HEK293 (cell line): Measurements from ENCODE around the gene LRP1B.

Experiments used
- CTCF ChIA-PET: fragments of 350-600 bp; formaldehyde crosslinking; extraction: SDS; loops from one replicate; lab custom pipeline; 2021; ENCODE audit warnings: antibody characterized with exemption; lab: Yijun Ruan, JAX
- POLR2A ChIA-PET: fragments of 300-600 bp; formaldehyde crosslinking; extraction: SDS; loops from one replicate; lab custom pipeline; 2020; ENCODE audit warnings: antibody characterized with exemption, inconsistent platforms; lab: Yijun Ruan, JAX
- H3K27ac ChIP-seq: fragments of 200-500 bp; sonication (Bioruptor generic); 2 replicates; pipeline ENCODE4 v1.5.1; 2014; ENCODE audit warnings: low read depth, low read length, control low read depth, inconsistent platforms; ENCODE audit errors: extremely low read depth
- H3K36me3 ChIP-seq, 2 experiments: fragments of 200-500 bp in 1 of 2; sonication (Bioruptor generic) in 1 of 2; 1 replicate in 1 of 2; 2 replicates in 1 of 2; pipeline ENCODE4 v1.5.1; 2014 to 2017; ENCODE audit warnings: inconsistent platforms in 2 of 2, low read length in 2 of 2; ENCODE audit not compliant: control insufficient read depth in 2 of 2, insufficient read depth in 1 of 2
- H3K4me1 ChIP-seq: fragments of 200-500 bp; sonication (Bioruptor generic); 2 replicates; pipeline ENCODE4 v1.5.1; 2014; ENCODE audit warnings: mild to moderate bottlenecking, low read length, inconsistent platforms; ENCODE audit not compliant: control insufficient read depth, insufficient read depth
- H3K4me3 ChIP-seq: 2 replicates; pipeline ENCODE4 v1.5.1; 2011; ENCODE audit warnings: low read depth, mild to moderate bottlenecking, control low read depth, low read length, moderate library complexity
- H3K9me3 ChIP-seq: fragments of 200-500 bp; sonication (Bioruptor generic); 2 replicates; pipeline ENCODE4 v1.5.1; 2014; ENCODE audit warnings: low read depth, low read length, inconsistent platforms; ENCODE audit not compliant: control insufficient read depth, insufficient read depth
- BCL11A ChIP-seq: fragments of 450-650 bp; formaldehyde crosslinking; IDR thresholded peaks from 2 replicates; pipeline ENCODE4 v1.5.1; 2016; ENCODE audit warnings: low read depth, missing biosample characterization, missing genetic modification characterization
- GLIS2 ChIP-seq: fragments of 450-650 bp; formaldehyde crosslinking; IDR thresholded peaks from 2 replicates; pipeline ENCODE4 v1.5.1; 2016; ENCODE audit warnings: missing biosample characterization, missing genetic modification characterization
- KLF16 ChIP-seq: fragments of 450-650 bp; formaldehyde crosslinking; IDR thresholded peaks from 2 replicates; pipeline ENCODE4 v1.5.1; 2017; ENCODE audit warnings: missing biosample characterization, missing genetic modification characterization
- KLF7 ChIP-seq: fragments of 450-650 bp; formaldehyde crosslinking; IDR thresholded peaks from 2 replicates; pipeline ENCODE4 v1.5.1; 2016; ENCODE audit warnings: missing biosample characterization, missing genetic modification characterization, borderline replicate concordance
- KLF9 ChIP-seq: fragments of 450-650 bp; formaldehyde crosslinking; IDR thresholded peaks from 2 replicates; pipeline ENCODE4 v1.5.1; 2016; ENCODE audit warnings: missing biosample characterization, missing genetic modification characterization, low read depth
- PRDM1 ChIP-seq: fragments of 450-650 bp; formaldehyde crosslinking; IDR thresholded peaks from 2 replicates; pipeline ENCODE4; 2016; ENCODE audit warnings: missing biosample characterization, missing genetic modification characterization
- SP3 ChIP-seq: fragments of 450-650 bp; formaldehyde crosslinking; IDR thresholded peaks from 2 replicates; pipeline ENCODE4 v1.5.1; 2016; ENCODE audit warnings: missing biosample characterization, missing genetic modification characterization
- ZEB2 ChIP-seq: fragments of 450-650 bp; formaldehyde crosslinking; IDR thresholded peaks from 2 replicates; pipeline ENCODE4 v1.5.1; 2016; ENCODE audit warnings: missing biosample characterization, missing genetic modification characterization
- ZNF114 ChIP-seq: fragments of 450-650 bp; formaldehyde crosslinking; IDR thresholded peaks from 2 replicates; pipeline ENCODE4 v1.5.0; 2017; ENCODE audit warnings: missing biosample characterization, missing genetic modification characterization
- ZNF175 ChIP-seq: fragments of 450-650 bp; formaldehyde crosslinking; IDR thresholded peaks from 2 replicates; pipeline ENCODE4 v1.5.1; 2016; ENCODE audit warnings: missing biosample characterization, missing genetic modification characterization
- ZNF2 ChIP-seq: fragments of 450-650 bp; formaldehyde crosslinking; IDR thresholded peaks from 2 replicates; pipeline ENCODE4 v1.5.1; 2016; ENCODE audit warnings: missing biosample characterization, missing genetic modification characterization
- ZNF202 ChIP-seq: fragments of 450-650 bp; formaldehyde crosslinking; IDR thresholded peaks from 2 replicates; pipeline ENCODE4 v1.5.1; 2016; ENCODE audit warnings: missing biosample characterization, missing genetic modification characterization, borderline replicate concordance
- ZNF214 ChIP-seq: fragments of 450-650 bp; formaldehyde crosslinking; IDR thresholded peaks from 2 replicates; pipeline ENCODE4 v1.5.1; 2017; ENCODE audit warnings: missing biosample characterization, mild to moderate bottlenecking, missing genetic modification characterization, borderline replicate concordance
- ZNF23 ChIP-seq: fragments of 450-650 bp; formaldehyde crosslinking; IDR thresholded peaks from 2 replicates; pipeline ENCODE4 v1.5.1; 2016; ENCODE audit warnings: missing biosample characterization, missing genetic modification characterization, borderline replicate concordance
- ZNF248 ChIP-seq: fragments of 450-650 bp; formaldehyde crosslinking; IDR thresholded peaks from 2 replicates; pipeline ENCODE4 v1.5.1; 2017; ENCODE audit warnings: missing biosample characterization, missing genetic modification characterization
- ZNF48 ChIP-seq: fragments of 450-650 bp; formaldehyde crosslinking; IDR thresholded peaks from 2 replicates; pipeline ENCODE4 v1.5.1; 2016; ENCODE audit warnings: missing biosample characterization, missing genetic modification characterization
- ZNF513 ChIP-seq: fragments of 450-650 bp; IDR thresholded peaks from 2 replicates; pipeline ENCODE4 v1.5.1; 2018; ENCODE audit warnings: missing biosample characterization, missing genetic modification characterization
- ZNF530 ChIP-seq: fragments of 450-650 bp; formaldehyde crosslinking; IDR thresholded peaks from 2 replicates; pipeline ENCODE4 v1.5.1; 2016; ENCODE audit warnings: low read depth, missing biosample characterization, missing genetic modification characterization
- ZNF555 ChIP-seq: fragments of 450-650 bp; formaldehyde crosslinking; conservative IDR thresholded peaks from 2 replicates; pipeline ENCODE4 v1.5.1; 2017; ENCODE audit warnings: missing biosample characterization, mild to moderate bottlenecking, missing genetic modification characterization, inconsistent platforms
- ZNF623 ChIP-seq: fragments of 450-650 bp; formaldehyde crosslinking; IDR thresholded peaks from 2 replicates; pipeline ENCODE4 v1.5.1; 2016; ENCODE audit warnings: missing biosample characterization, missing genetic modification characterization
- ZNF654 ChIP-seq: fragments of 450-650 bp; formaldehyde crosslinking; IDR thresholded peaks from 2 replicates; pipeline ENCODE4 v1.5.1; 2016; ENCODE audit warnings: low read depth, missing biosample characterization, missing genetic modification characterization
- ZNF677 ChIP-seq: fragments of 450-650 bp; IDR thresholded peaks from 2 replicates; pipeline ENCODE4 v1.5.0; 2018; ENCODE audit warnings: missing biosample characterization, mild to moderate bottlenecking, missing genetic modification characterization, moderate library complexity
- ZNF701 ChIP-seq: fragments of 450-650 bp; formaldehyde crosslinking; IDR thresholded peaks from 2 replicates; pipeline ENCODE4 v1.5.1; 2016; ENCODE audit warnings: missing biosample characterization, missing genetic modification characterization
- ZNF777 ChIP-seq: fragments of 450-650 bp; formaldehyde crosslinking; IDR thresholded peaks from 2 replicates; pipeline ENCODE4 v1.5.1; 2017; ENCODE audit warnings: missing biosample characterization, missing genetic modification characterization, borderline replicate concordance
- ZNF792 ChIP-seq: fragments of 450-650 bp; formaldehyde crosslinking; IDR thresholded peaks from 2 replicates; pipeline ENCODE4 v1.5.1; 2016; ENCODE audit warnings: missing biosample characterization, missing genetic modification characterization
- ZNF830 ChIP-seq: fragments of 450-650 bp; IDR thresholded peaks from 2 replicates; pipeline ENCODE4 v1.5.0; 2018; ENCODE audit warnings: missing biosample characterization, missing genetic modification characterization, low read depth, mild to moderate bottlenecking, moderate library complexity

Gene LRP1B

GRCh38 chr2:141386168-141386567 is 744.6 kb downstream of the LRP1B start (continued):
- TF ChIP-seq ZNF654 (tag by site-specific recombination) (no peak), ZEB2 (tag by site-specific recombination) (no peak)

GRCh38 chr2:141384676-141385075 is 746.1 kb downstream of the LRP1B start:
- TF ChIP-seq ZNF214 (tag by site-specific recombination) = no peak
- TF ChIP-seq ZNF175 (tag by site-specific recombination) = no peak
- TF ChIP-seq ZNF248 (tag by site-specific recombination) = no peak
- Histone ChIP-seq H3K4me3 (no peak overlapping the region), H3K9me3 (no peaks in the 10 kb centered on the region), H3K4me1 (no peaks in the 10 kb centered on the region), H3K27ac (no peak overlapping the region), H3K36me3 (no peaks in the 10 kb centered on the region)
- POLR2A ChIA-PET = no interaction called here
- CTCF ChIA-PET = interaction anchor here (0.6 kb wide), 1 partner anchor 8 kb away, joined by 3 read pairs; no protein-coding TSS in a partner anchor

- Histone ChIP-seq H3K4me1 (no peaks in the 10 kb centered on the region), H3K4me3 (no peak overlapping the region), H3K36me3 (no peaks in the 10 kb centered on the region), H3K27ac (no peak overlapping the region), H3K9me3 (no peaks in the 10 kb centered on the region)
- ChIA-PET POLR2A (no interaction called here), CTCF (no interaction called here)
- TF ChIP-seq ZNF830 (no peak), ZNF530 (tag by site-specific recombination) (no peak), ZNF777 (tag by site-specific recombination) (no peak), ZNF513 (no peak)
- TF ChIP-seq, all 188 proteins: peak for 0
Observed at GRCh38 chr2:141381946-141382345, 748.9 kb downstream of the LRP1B start.

- no peaks in the 10 kb centered on the region for H3K4me1 ChIP-seq
- H3K4me3 ChIP-seq = no peak overlapping the region
- H3K27ac ChIP-seq = no peak overlapping the region
- no peaks in the 10 kb centered on the region for H3K36me3 ChIP-seq
- POLR2A ChIA-PET = no interaction called here
- CTCF ChIA-PET = no interaction called here
- H3K9me3 ChIP-seq = no peaks in the 10 kb centered on the region
- TF ChIP-seq ZNF677 (tag by site-specific recombination) (no peak), ZNF555 (no peak), ZNF792 (tag by site-specific recombination) (no peak), ZNF23 (tag by site-specific recombination) (no peak), ZNF623 (tag by site-specific recombination) (no peak), KLF9 (tag by site-specific recombination) (no peak), SP3 (tag by site-specific recombination) (no peak), KLF16 (tag by site-specific recombination) (no peak), ZNF114 (no peak), KLF7 (tag by site-specific recombination) (no peak), ZNF2 (tag by site-specific recombination) (no peak), PRDM1 (tag by site-specific recombination) (no peak), GLIS2 (tag by site-specific recombination) (no peak), BCL11A (tag by site-specific recombination) (no peak), ZNF202 (no peak), ZNF701 (tag by site-specific recombination) (no peak), ZNF48 (tag by site-specific recombination) (no peak)
Observed at GRCh38 chr2:141380008-141380979, 750.5 kb downstream of the LRP1B start.
